Mesenchymal stem cell (in vitro differentiated cells and primary cell): ENCODE results near the gene SPTBN1.

ENCODE experiments used
- DNase-seq: peaks from one replicate; pipeline ENCODE4 v3.0.0-alpha.2; 2013
- H2AFZ ChIP-seq: one replicate; pipeline ENCODE4 v1.6.1; 2013; ENCODE audit warnings: low read depth, mild to moderate bottlenecking, control low read depth, inconsistent platforms, low read length, moderate library complexity
- H2AK5ac ChIP-seq: 2 replicates; pipeline ENCODE4 v1.6.1; 2013; ENCODE audit warnings: low read length, moderate library complexity, mild to moderate bottlenecking, inconsistent platforms; ENCODE audit not compliant: severe bottlenecking
- H2BK120ac ChIP-seq: one replicate; pipeline ENCODE4 v1.6.1; 2013; ENCODE audit warnings: low read depth, mild to moderate bottlenecking, inconsistent platforms, low read length, moderate library complexity
- H2BK12ac ChIP-seq, 2 experiments: one replicate each; pipeline ENCODE4 v1.6.1; 2013; ENCODE audit warnings: inconsistent platforms in 2 of 2, low read length in 2 of 2, mild to moderate bottlenecking in 2 of 2, moderate library complexity in 2 of 2, control low read depth in 1 of 2
- H2BK15ac ChIP-seq: one replicate; pipeline ENCODE4 v1.6.1; 2013; ENCODE audit warnings: mild to moderate bottlenecking, low read depth, inconsistent platforms; ENCODE audit not compliant: poor library complexity, severe bottlenecking
- H2BK5ac ChIP-seq: 2 replicates; pipeline ENCODE4 v1.6.1; 2013; ENCODE audit warnings: low read depth, mild to moderate bottlenecking, low read length, control low read depth, inconsistent platforms; ENCODE audit not compliant: poor library complexity, severe bottlenecking
- H3K14ac ChIP-seq, 2 experiments: one replicate each; pipeline ENCODE4 v1.6.1; 2013; ENCODE audit warnings: inconsistent platforms in 2 of 2, low read length in 2 of 2, control low read depth in 1 of 2, mild to moderate bottlenecking in 1 of 2, moderate library complexity in 1 of 2
- H3K18ac ChIP-seq, 2 experiments: one replicate each; pipeline ENCODE4 v1.6.1; 2013; ENCODE audit warnings: inconsistent platforms in 2 of 2, low read length in 2 of 2, control low read depth in 1 of 2, low read depth in 1 of 2, mild to moderate bottlenecking in 1 of 2
- H3K23ac ChIP-seq, 2 experiments: one replicate each; pipeline ENCODE4 v1.6.1; 2013; ENCODE audit warnings: inconsistent platforms in 2 of 2, low read length in 2 of 2, mild to moderate bottlenecking in 2 of 2, moderate library complexity in 2 of 2, control low read depth in 1 of 2
- H3K27ac ChIP-seq: 2 replicates; pipeline ENCODE4 v1.5.1; 2013; ENCODE audit warnings: mild to moderate bottlenecking, moderate library complexity, low read length, control low read depth, inconsistent platforms; ENCODE audit not compliant: poor library complexity, severe bottlenecking
- H3K27me3 ChIP-seq, 2 experiments: 2 replicates each; pipeline versions ENCODE4 v1.6.1 to v1.7.0; 2013; ENCODE audit warnings: low read length in 2 of 2, mild to moderate bottlenecking in 2 of 2, moderate library complexity in 2 of 2, control low read depth in 1 of 2, inconsistent platforms in 1 of 2; ENCODE audit not compliant: control insufficient read depth in 1 of 2, insufficient read depth in 1 of 2
- H3K36me3 ChIP-seq, 2 experiments: 2 replicates each; pipeline versions ENCODE4 v1.6.1 to v1.7.0; 2013; ENCODE audit warnings: low read length in 2 of 2, control low read depth in 1 of 2, inconsistent platforms in 1 of 2, low read depth in 1 of 2, mild to moderate bottlenecking in 1 of 2; ENCODE audit not compliant: insufficient read depth in 2 of 2, control insufficient read depth in 1 of 2
- H3K4ac ChIP-seq, 2 experiments: one replicate each; pipeline ENCODE4 v1.6.1; 2013; ENCODE audit warnings: inconsistent platforms in 2 of 2, low read length in 2 of 2, mild to moderate bottlenecking in 2 of 2, moderate library complexity in 2 of 2, control low read depth in 1 of 2, low read depth in 1 of 2
- H3K4me1 ChIP-seq: 2 replicates; pipeline ENCODE4 v1.6.1; 2013; ENCODE audit warnings: low read depth, low read length, control low read depth; ENCODE audit not compliant: control insufficient read depth, insufficient read depth
- H3K4me2 ChIP-seq: 2 replicates; pipeline ENCODE4 v1.6.1; 2013; ENCODE audit warnings: low read length, mild to moderate bottlenecking, inconsistent platforms; ENCODE audit not compliant: poor library complexity, severe bottlenecking
- H3K4me3 ChIP-seq, 2 experiments: 2 replicates each; pipeline versions ENCODE4 v1.5.1 to v1.7.0; 2013; ENCODE audit warnings: low read length in 2 of 2, mild to moderate bottlenecking in 2 of 2, control low read depth in 1 of 2, low read depth in 1 of 2; ENCODE audit not compliant: insufficient read depth in 1 of 2
- H3K79me1 ChIP-seq: replicated peaks from 2 replicates; pipeline ENCODE4 v1.6.1; 2013; ENCODE audit warnings: mild to moderate bottlenecking, control low read depth, low read length, inconsistent platforms; ENCODE audit not compliant: poor library complexity, severe bottlenecking
- H3K9ac ChIP-seq: 2 replicates; pipeline ENCODE4 v1.7.0; 2013; ENCODE audit warnings: mild to moderate bottlenecking, low read length, moderate library complexity
- H3K9me3 ChIP-seq: 2 replicates; pipeline ENCODE4 v1.7.0; 2013; ENCODE audit warnings: mild to moderate bottlenecking, low read length; ENCODE audit not compliant: control insufficient read depth
- H4K8ac ChIP-seq: one replicate; pipeline ENCODE4 v1.6.1; 2013; ENCODE audit warnings: inconsistent platforms, mild to moderate bottlenecking, low read length, moderate library complexity
- H4K91ac ChIP-seq: one replicate; pipeline ENCODE4 v1.6.1; 2013; ENCODE audit warnings: mild to moderate bottlenecking, low read length, inconsistent platforms
- WGBS: methylation state at CpG from one replicate; pipeline ENCODE4 v1.1.7; 2013; ENCODE audit warnings: mixed read lengths; 5-methylcytosine and 5-hydroxymethylcytosine counted together

The SPTBN1 gene

GRCh38 chr2:54523324-54523959 lies 67.3 kb downstream of the SPTBN1 start:
- no peak overlapping the region for H2BK5ac ChIP-seq
- peaks cover 4% of the 10 kb centered on the region for H3K79me1 ChIP-seq
- no peak overlapping the region for H2AFZ ChIP-seq
- no peak overlapping the region for H3K23ac ChIP-seq
- H3K4me2 ChIP-seq: no peak overlapping the region
- H2BK12ac ChIP-seq: peak overlapping the region; percentile 48 to 92
- H2BK15ac ChIP-seq: no peak overlapping the region
- no peak overlapping the region for H3K4me3 ChIP-seq
- H4K8ac ChIP-seq: no peak overlapping the region
- H3K9me3 ChIP-seq: no peaks in the 10 kb centered on the region
- H2AK5ac ChIP-seq: peak overlapping the region; percentile 93
- no peak overlapping the region for H2BK120ac ChIP-seq
- peak; percentile 78 for DNase-seq
- peak overlapping the region; percentile 47 to 80 for H3K18ac ChIP-seq
- H3K14ac ChIP-seq: no peak overlapping the region
- peaks cover 34% of the 10 kb centered on the region for H3K4me1 ChIP-seq
- H3K27me3 ChIP-seq: no peaks in the 10 kb centered on the region
- WGBS: 80% methylated on average over 4 of the region's 4 CpGs
- H3K9ac ChIP-seq: peak overlapping the region; percentile 4
- H3K4ac ChIP-seq: peak overlapping the region in 1 of 2 experiments; percentile 71
- H4K91ac ChIP-seq: no peak overlapping the region
- H3K27ac ChIP-seq: peak overlapping the region; percentile 55
- peaks cover 10 to 26% of the 10 kb centered on the region in 2 experiments for H3K36me3 ChIP-seq

GRCh38 chr2:54524226-54524991 lies 68.3 kb downstream of the SPTBN1 start:
- DNase-seq: peak; percentile 96
- peak overlapping the region; percentile 94 for H2AK5ac ChIP-seq
- peak overlapping the region; percentile 75 to 97 for H3K18ac ChIP-seq
- peaks cover 4% of the 10 kb centered on the region for H3K79me1 ChIP-seq
- H3K4me1 ChIP-seq: peaks cover 36% of the 10 kb centered on the region
- H4K8ac ChIP-seq: peak overlapping the region; percentile 91
- H2BK12ac ChIP-seq: peak overlapping the region; percentile 59 to 80
- H3K27ac ChIP-seq: peak overlapping the region; percentile 96
- H3K4ac ChIP-seq: peak overlapping the region; percentile 13 to 78
- WGBS: 32% methylated on average over 13 of the region's 13 CpGs
- no peaks in the 10 kb centered on the region for H3K27me3 ChIP-seq
- peak overlapping the region in 1 of 2 experiments; percentile 79 for H3K23ac ChIP-seq
- H3K4me3 ChIP-seq: peak overlapping the region in 1 of 2 experiments; percentile 43
- peak overlapping the region; percentile 55 for H3K4me2 ChIP-seq
- no peak overlapping the region for H3K14ac ChIP-seq
- H2AFZ ChIP-seq: no peak overlapping the region
- H3K36me3 ChIP-seq: peaks cover 14 to 36% of the 10 kb centered on the region in 2 experiments
- peak overlapping the region; percentile 57 for H3K9ac ChIP-seq
- H2BK120ac ChIP-seq: peak overlapping the region; percentile 15
- H2BK15ac ChIP-seq: no peak overlapping the region
- H4K91ac ChIP-seq: peak overlapping the region; percentile 67
- H2BK5ac ChIP-seq: peak overlapping the region; percentile 91
- no peaks in the 10 kb centered on the region for H3K9me3 ChIP-seq

GRCh38 chr2:54525321-54525720 lies 69.2 kb downstream of the SPTBN1 start:
- no peak overlapping the region for H3K23ac ChIP-seq
- 88% methylated on average over 8 of the region's 9 CpGs for WGBS
- H3K14ac ChIP-seq: no peak overlapping the region
- H3K27me3 ChIP-seq: no peaks in the 10 kb centered on the region
- no peak overlapping the region for H2BK12ac ChIP-seq
- no peak overlapping the region for H4K91ac ChIP-seq
- H3K4me2 ChIP-seq: no peak overlapping the region
- H3K79me1 ChIP-seq: peaks cover 5% of the 10 kb centered on the region
- H4K8ac ChIP-seq: no peak overlapping the region
- DNase-seq: no peak
- peak overlapping the region; percentile 31 for H2AK5ac ChIP-seq
- H3K4me3 ChIP-seq: no peak overlapping the region
- H2BK15ac ChIP-seq: no peak overlapping the region
- H3K4me1 ChIP-seq: peaks cover 32% of the 10 kb centered on the region
- peak overlapping the region; percentile 96 for H3K27ac ChIP-seq
- peak overlapping the region in 1 of 2 experiments; percentile 77 for H3K18ac ChIP-seq
- peak overlapping the region; percentile 24 for H2BK120ac ChIP-seq
- peak overlapping the region; percentile 57 for H3K9ac ChIP-seq
- no peak overlapping the region for H3K4ac ChIP-seq
- no peaks in the 10 kb centered on the region for H3K9me3 ChIP-seq
- peaks cover 15 to 42% of the 10 kb centered on the region in 2 experiments for H3K36me3 ChIP-seq
- H2AFZ ChIP-seq: no peak overlapping the region
- no peak overlapping the region for H2BK5ac ChIP-seq

GRCh38 chr2:54526226-54526879 lies 70.2 kb downstream of the SPTBN1 start:
- no peak overlapping the region for H3K4me3 ChIP-seq
- peaks cover 18 to 51% of the 10 kb centered on the region in 2 experiments for H3K36me3 ChIP-seq
- H3K9me3 ChIP-seq: no peaks in the 10 kb centered on the region
- peaks cover 30% of the 10 kb centered on the region for H3K4me1 ChIP-seq
- no peak overlapping the region for H3K18ac ChIP-seq
- H2BK5ac ChIP-seq: no peak overlapping the region
- no peaks in the 10 kb centered on the region for H3K27me3 ChIP-seq
- H4K91ac ChIP-seq: peak overlapping the region; percentile 21
- H4K8ac ChIP-seq: peak overlapping the region; percentile 75
- no peak overlapping the region for H2BK120ac ChIP-seq
- H3K4me2 ChIP-seq: no peak overlapping the region
- H3K79me1 ChIP-seq: peaks cover 5% of the 10 kb centered on the region
- H3K14ac ChIP-seq: no peak overlapping the region
- no peak for DNase-seq
- no peak overlapping the region for H3K4ac ChIP-seq
- peak overlapping the region; percentile 60 for H2AK5ac ChIP-seq
- 93% methylated on average over 10 of the region's 12 CpGs for WGBS
- H2BK12ac ChIP-seq: no peak overlapping the region
- no peak overlapping the region for H3K9ac ChIP-seq
- H3K23ac ChIP-seq: no peak overlapping the region
- no peak overlapping the region for H2AFZ ChIP-seq
- H3K27ac ChIP-seq: no peak overlapping the region
- peak overlapping the region; percentile 19 for H2BK15ac ChIP-seq
